K562 (cell line): Measurements from ENCODE around the gene KCNK3. TPM values are rescaled to one million over a fixed set of nuclear protein-coding genes. Genes with fewer than 3 reads are reported as not detected.
A peak's percentile ranks its signal among the peaks of the same experiment; 100 is the strongest.

Experiments used
- ATAC-seq: fragments of 200-7000 bp; cut with Tn5 transposase; 3 replicates; pipeline ENCODE4 v1.9.1; 2020; ENCODE audit warnings: moderate library complexity
- BruUV-seq: library from RNA; stranded (reverse); fragments of 400-500 nt; replicated peaks from 2 replicates; lab custom pipeline; 2021; lab: Mats Ljungman, UMichigan
- CTCF ChIA-PET: fragments of 300-600 bp; formaldehyde crosslinking; extraction: SDS; loops from one replicate; lab custom pipeline; 2021; ENCODE audit warnings: low intra/inter-chr PET ratio; lab: Yijun Ruan, JAX
- POLR2A ChIA-PET: fragments of 300-600, 350-650 bp; sonication (Branson Sonifier 250); formaldehyde crosslinking; extraction: SDS; loops from one replicate; lab custom pipeline; 2021; ENCODE audit warnings: antibody characterized with exemption, inconsistent platforms; lab: Yijun Ruan, JAX
- DNase-seq, 4 experiments: peaks; one replicate each; pipeline versions ENCODE4 v3.0.0 to v3.0.0-alpha.2; 2011 to 2018; ENCODE audit warnings: low spot score in 3 of 4, mixed read lengths in 3 of 4; ENCODE audit errors: extremely low read depth in 1 of 4
- FAIRE-seq: peaks from 2 replicates; lab custom pipeline; 2011; peaks lifted over from hg19 to GRCh38; lab: Jason Lieb, UNC
- H2AFZ ChIP-seq: 2 replicates; pipeline ENCODE4 v1.6.0; 2011; ENCODE audit warnings: low read depth, low read length, control low read depth, inconsistent platforms
- H3K27ac ChIP-seq: fragments of 200-600 bp; 3 replicates; pipeline ENCODE4 v1.8.0; 2011; ENCODE audit warnings: low read depth, mild to moderate bottlenecking, control low read depth, inconsistent platforms, low read length, moderate library complexity, mixed read lengths; ENCODE audit errors: extremely low read depth
- H3K27me3 ChIP-seq, 2 experiments: fragments of 300-600 bp in 1 of 2; 2 replicates in 1 of 2; 3 replicates in 1 of 2; pipeline versions ENCODE4 v1.6.0 to v1.8.0; 2011; ENCODE audit warnings: inconsistent platforms in 2 of 2, low read length in 2 of 2, mild to moderate bottlenecking in 1 of 2, mixed read lengths in 1 of 2, moderate library complexity in 1 of 2; ENCODE audit not compliant: control insufficient read depth in 2 of 2, insufficient read depth in 2 of 2
- H3K36me3 ChIP-seq: fragments of 300-600 bp; 3 replicates; pipeline ENCODE4 v1.8.0; 2011; ENCODE audit warnings: mild to moderate bottlenecking, low read length, inconsistent platforms; ENCODE audit not compliant: control insufficient read depth, insufficient read depth
- H3K4me1 ChIP-seq, 2 experiments: fragments of 200-600 bp in 1 of 2; replicated peaks in 1 of 2; 2 replicates in 1 of 2; 3 replicates in 1 of 2; pipeline versions ENCODE4 v1.5.1 to v1.8.0; 2011; ENCODE audit warnings: inconsistent platforms in 2 of 2, low read length in 2 of 2, mild to moderate bottlenecking in 1 of 2, mixed read lengths in 1 of 2, moderate library complexity in 1 of 2; ENCODE audit not compliant: control insufficient read depth in 2 of 2, insufficient read depth in 2 of 2
- H3K4me2 ChIP-seq: 2 replicates; pipeline ENCODE4 v1.6.1; 2011; ENCODE audit warnings: low read length, control low read depth, inconsistent platforms, mixed read lengths; ENCODE audit not compliant: insufficient read depth
- H3K4me3 ChIP-seq: fragments of 200-600 bp; sonication (generic), shearing (Covaris generic); 2 replicates; pipeline ENCODE4 v1.5.1; 2016; ENCODE audit warnings: control low read depth, inconsistent platforms
- H3K79me2 ChIP-seq: fragments of 200-600 bp; 3 replicates; pipeline ENCODE4 v1.8.0; 2011; ENCODE audit warnings: low read length, inconsistent platforms; ENCODE audit not compliant: control insufficient read depth, insufficient read depth
- H3K9ac ChIP-seq, 2 experiments: 2 replicates each; pipeline versions ENCODE4 v1.6.0 to v1.6.1; 2011; ENCODE audit warnings: low read depth in 2 of 2, low read length in 2 of 2, control low read depth in 1 of 2, inconsistent platforms in 1 of 2, mild to moderate bottlenecking in 1 of 2, mixed read lengths in 1 of 2; ENCODE audit not compliant: insufficient read depth in 1 of 2
- H3K9me1 ChIP-seq: one replicate; pipeline ENCODE4 v1.6.0; 2011; ENCODE audit warnings: inconsistent platforms, mild to moderate bottlenecking, low read length, moderate library complexity; ENCODE audit not compliant: control insufficient read depth, insufficient read depth
- H3K9me3 ChIP-seq: replicated peaks from 2 replicates; pipeline ENCODE4 v1.5.1; 2011; ENCODE audit warnings: low read depth, low read length, inconsistent platforms; ENCODE audit not compliant: control insufficient read depth, insufficient read depth
- H4K20me1 ChIP-seq: replicated peaks from 2 replicates; pipeline ENCODE4 v1.6.1; 2011; ENCODE audit warnings: low read length, inconsistent platforms, mixed read lengths; ENCODE audit not compliant: control insufficient read depth, insufficient read depth
- MAFK ChIP-seq: IDR thresholded peaks from 2 replicates; pipeline ENCODE4 v1.6.1; 2011; ENCODE audit warnings: low read length, improper control_type of control experiment
- MEIS2 ChIP-seq: fragments of 450-650 bp; IDR thresholded peaks from 2 replicates; pipeline ENCODE4 v1.6.1; 2014; ENCODE audit warnings: mild to moderate bottlenecking; ENCODE audit not compliant: partially characterized antibody
- NCOA1 ChIP-seq: fragments of 450-650 bp; IDR thresholded peaks from 2 replicates; pipeline ENCODE4 v1.6.1; 2016; ENCODE audit warnings: low read depth
- POLR2AphosphoS5 ChIP-seq: IDR thresholded peaks from 2 replicates; pipeline ENCODE4 v1.6.1; 2011; ENCODE audit warnings: mild to moderate bottlenecking, low read depth, low read length, moderate library complexity; ENCODE audit not compliant: control insufficient read depth, insufficient read depth
- TEAD4 ChIP-seq, 2 experiments: sonication (generic) in 1 of 2; formaldehyde crosslinking in 1 of 2; IDR thresholded peaks; 2 replicates each; pipeline versions ENCODE4 v1.6.1 to v1.8.0; 2012 to 2022; ENCODE audit warnings: borderline replicate concordance in 1 of 2, inconsistent platforms in 1 of 2, low read length in 1 of 2, mild to moderate bottlenecking in 1 of 2, missing genetic modification reagents in 1 of 2
- ZEB2 ChIP-seq: fragments of 450-650 bp; IDR thresholded peaks from 2 replicates; pipeline ENCODE4 v1.6.1; 2016
- ZNF764 ChIP-seq: fragments of 250-450 bp; sonication (Bioruptor Pico); IDR thresholded peaks from 2 replicates; pipeline ENCODE4 v1.4.0; 2020; ENCODE audit warnings: low read depth, mild to moderate bottlenecking, moderate library complexity
- WGBS: fragments of 100-300 bp; shearing (Covaris generic); methylation state at CpG from one replicate; pipeline ENCODE4 v1.1.6; 2016; ENCODE audit warnings: low coverage, mixed read lengths; ENCODE audit not compliant: insufficient coverage; ENCODE audit errors: missing lambda C conversion rate; 5-methylcytosine and 5-hydroxymethylcytosine counted together
- in situ Hi-C: fragments of 300-500 bp; cut with MboI; formaldehyde crosslinking; loops from 4 replicates; pipeline ENCODE4 v1.15.0; 2018; ENCODE audit warnings: inconsistent platforms, mixed read lengths
- intact Hi-C: fragments of 100-400 bp; cut with micrococcal nuclease; formaldehyde crosslinking; loops from 2 replicates; pipeline ENCODE4 v1.14.2; 2022
- polyA plus RNA-seq, 8 experiments: library from polyadenylated mRNA; depleted of rRNA in 4 of 8; stranded (reverse) in 5 of 8; unstranded in 3 of 8; fragments of >200 nt; fragmentation: Nextera tagmentation in 2 of 8; fragmentation: Illumina TruSeq in 1 of 8; extraction: Ambion mirVana in 2 of 8; extraction: Trizol in 1 of 8; gene quantifications; 2 replicates each; pipeline versions ENCODE4 v1.2.1 to v1.2.3, GENCODE V29; 2011 to 2014; ENCODE audit warnings: inconsistent platforms in 1 of 8, missing spikeins in 1 of 8
- total RNA-seq, 7 experiments: library from RNA; depleted of rRNA in 6 of 7; stranded (reverse); fragments of >200 nt in 6 of 7; fragmentation: Illumina TruSeq in 2 of 7; extraction: Trizol in 2 of 7; gene quantifications; 2 replicates each; pipeline versions ENCODE4 v1.2.1 to v1.2.3, GENCODE V29; 2011 to 2021; ENCODE audit warnings: low replicate concordance in 1 of 7
- TF ChIP-seq, protein P1 (sequence below): sonication (generic); formaldehyde crosslinking; IDR thresholded peaks from 2 replicates; pipeline ENCODE4 v1.8.1; 2023; ENCODE audit warnings: missing genetic modification reagents, mild to moderate bottlenecking, borderline replicate concordance
- TF ChIP-seq, protein P2 (sequence below): fragments of 450-650 bp; IDR thresholded peaks from 2 replicates; pipeline ENCODE4 v1.6.1; 2016; ENCODE audit warnings: mild to moderate bottlenecking
- TF ChIP-seq, protein P3 (sequence below), 2 experiments: fragments of 450-650 bp; conservative IDR thresholded peaks; 2 replicates each; pipeline ENCODE4 v1.6.1; 2017; ENCODE audit warnings: mild to moderate bottlenecking in 2 of 2, moderate library complexity in 2 of 2

Gene KCNK3
- total and polyA plus RNA-seq, 9 of the 15 experiments (the other 6 are each of a cell fraction or from before 2014, with no cell fraction given) = 0.01 to 0.20 (median 0.07) TPM; not detected in 5

DNA sequence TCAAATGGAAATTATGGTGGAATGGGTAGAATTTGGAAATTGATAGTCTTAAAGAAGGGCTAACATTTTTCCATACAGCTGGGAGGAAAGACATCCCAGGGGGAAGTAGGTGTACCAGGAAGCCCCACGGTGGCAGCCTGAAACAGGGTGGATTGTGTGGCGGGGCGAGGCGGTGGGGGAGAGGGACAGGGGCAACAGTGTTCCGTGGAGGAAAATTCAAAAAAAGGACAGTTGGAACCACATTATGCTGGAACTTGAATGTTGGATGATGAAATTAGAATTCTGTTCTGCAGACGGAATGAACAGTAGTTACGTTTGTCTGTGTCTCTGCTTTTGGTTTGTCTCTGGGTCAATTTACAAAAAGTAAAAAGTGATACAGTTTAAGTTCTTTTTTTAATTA lies 40.7 kb upstream of the KCNK3 start (continued):
- TF ChIP-seq, protein P1, sequence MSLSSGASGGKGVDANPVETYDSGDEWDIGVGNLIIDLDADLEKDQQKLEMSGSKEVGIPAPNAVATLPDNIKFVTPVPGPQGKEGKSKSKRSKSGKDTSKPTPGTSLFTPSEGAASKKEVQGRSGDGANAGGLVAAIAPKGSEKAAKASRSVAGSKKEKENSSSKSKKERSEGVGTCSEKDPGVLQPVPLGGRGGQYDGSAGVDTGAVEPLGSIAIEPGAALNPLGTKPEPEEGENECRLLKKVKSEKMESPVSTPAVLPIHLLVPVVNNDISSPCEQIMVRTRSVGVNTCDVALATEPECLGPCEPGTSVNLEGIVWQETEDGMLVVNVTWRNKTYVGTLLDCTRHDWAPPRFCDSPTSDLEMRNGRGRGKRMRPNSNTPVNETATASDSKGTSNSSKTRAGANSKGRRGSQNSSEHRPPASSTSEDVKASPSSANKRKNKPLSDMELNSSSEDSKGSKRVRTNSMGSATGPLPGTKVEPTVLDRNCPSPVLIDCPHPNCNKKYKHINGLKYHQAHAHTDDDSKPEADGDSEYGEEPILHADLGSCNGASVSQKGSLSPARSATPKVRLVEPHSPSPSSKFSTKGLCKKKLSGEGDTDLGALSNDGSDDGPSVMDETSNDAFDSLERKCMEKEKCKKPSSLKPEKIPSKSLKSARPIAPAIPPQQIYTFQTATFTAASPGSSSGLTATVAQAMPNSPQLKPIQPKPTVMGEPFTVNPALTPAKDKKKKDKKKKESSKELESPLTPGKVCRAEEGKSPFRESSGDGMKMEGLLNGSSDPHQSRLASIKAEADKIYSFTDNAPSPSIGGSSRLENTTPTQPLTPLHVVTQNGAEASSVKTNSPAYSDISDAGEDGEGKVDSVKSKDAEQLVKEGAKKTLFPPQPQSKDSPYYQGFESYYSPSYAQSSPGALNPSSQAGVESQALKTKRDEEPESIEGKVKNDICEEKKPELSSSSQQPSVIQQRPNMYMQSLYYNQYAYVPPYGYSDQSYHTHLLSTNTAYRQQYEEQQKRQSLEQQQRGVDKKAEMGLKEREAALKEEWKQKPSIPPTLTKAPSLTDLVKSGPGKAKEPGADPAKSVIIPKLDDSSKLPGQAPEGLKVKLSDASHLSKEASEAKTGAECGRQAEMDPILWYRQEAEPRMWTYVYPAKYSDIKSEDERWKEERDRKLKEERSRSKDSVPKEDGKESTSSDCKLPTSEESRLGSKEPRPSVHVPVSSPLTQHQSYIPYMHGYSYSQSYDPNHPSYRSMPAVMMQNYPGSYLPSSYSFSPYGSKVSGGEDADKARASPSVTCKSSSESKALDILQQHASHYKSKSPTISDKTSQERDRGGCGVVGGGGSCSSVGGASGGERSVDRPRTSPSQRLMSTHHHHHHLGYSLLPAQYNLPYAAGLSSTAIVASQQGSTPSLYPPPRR (CRISPR knock-in tag) = no peak
- TF ChIP-seq ZEB2 (no peak), NCOA1 (no peak), MEIS2 (no peak)

DNA sequence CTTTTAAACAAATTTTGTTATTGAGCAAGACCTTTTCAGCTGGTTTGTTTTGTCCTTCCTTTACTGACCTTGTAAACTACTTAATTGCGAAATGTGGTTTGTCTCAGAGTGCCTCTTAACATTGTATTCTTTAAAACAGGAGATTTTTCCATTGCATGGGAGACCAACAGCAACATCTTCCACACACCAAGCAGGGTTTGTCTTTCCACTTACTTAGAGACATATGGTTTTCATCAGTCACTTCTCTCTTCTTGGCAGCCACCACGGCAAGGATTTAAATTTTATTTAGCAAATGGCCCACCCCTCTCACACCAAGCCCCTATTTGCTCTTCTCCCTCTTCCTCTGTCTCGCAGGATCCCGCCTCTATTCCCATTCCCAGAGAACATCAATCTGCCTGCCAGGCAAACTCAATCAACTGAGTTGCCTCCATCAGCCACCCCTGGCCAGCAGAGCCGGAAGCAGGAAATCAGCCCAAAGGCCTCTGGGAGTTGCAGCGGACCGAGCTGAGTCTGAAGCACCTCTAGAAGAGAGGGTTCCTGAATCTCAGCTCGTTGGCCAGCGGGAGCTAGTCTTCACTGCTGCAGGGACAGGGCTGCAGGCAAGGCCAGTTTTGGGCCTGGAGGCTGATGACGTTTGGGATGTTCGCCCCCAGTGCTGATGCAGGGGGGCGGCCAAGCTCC lies 40.0 kb upstream of the KCNK3 start:
- POLR2A ChIA-PET = interaction anchor here (1.0 kb wide), 1 partner anchor 11 kb away, joined by 3 read pairs; the partner anchor contains the start of gene CIB4
- TF ChIP-seq POLR2AphosphoS5 (no peak), TEAD4 (IDR thresholded peaks at IDR 0.05; ENCODE audit: low read length) (no peak), TEAD4 (CRISPR knock-in tag; IDR thresholded peaks at IDR 0.05; ENCODE audit: borderline replicate concordance) (no peak), MAFK (no peak), ZNF764 (CRISPR knock-in tag) (no peak)
- TF ChIP-seq, protein P2, sequence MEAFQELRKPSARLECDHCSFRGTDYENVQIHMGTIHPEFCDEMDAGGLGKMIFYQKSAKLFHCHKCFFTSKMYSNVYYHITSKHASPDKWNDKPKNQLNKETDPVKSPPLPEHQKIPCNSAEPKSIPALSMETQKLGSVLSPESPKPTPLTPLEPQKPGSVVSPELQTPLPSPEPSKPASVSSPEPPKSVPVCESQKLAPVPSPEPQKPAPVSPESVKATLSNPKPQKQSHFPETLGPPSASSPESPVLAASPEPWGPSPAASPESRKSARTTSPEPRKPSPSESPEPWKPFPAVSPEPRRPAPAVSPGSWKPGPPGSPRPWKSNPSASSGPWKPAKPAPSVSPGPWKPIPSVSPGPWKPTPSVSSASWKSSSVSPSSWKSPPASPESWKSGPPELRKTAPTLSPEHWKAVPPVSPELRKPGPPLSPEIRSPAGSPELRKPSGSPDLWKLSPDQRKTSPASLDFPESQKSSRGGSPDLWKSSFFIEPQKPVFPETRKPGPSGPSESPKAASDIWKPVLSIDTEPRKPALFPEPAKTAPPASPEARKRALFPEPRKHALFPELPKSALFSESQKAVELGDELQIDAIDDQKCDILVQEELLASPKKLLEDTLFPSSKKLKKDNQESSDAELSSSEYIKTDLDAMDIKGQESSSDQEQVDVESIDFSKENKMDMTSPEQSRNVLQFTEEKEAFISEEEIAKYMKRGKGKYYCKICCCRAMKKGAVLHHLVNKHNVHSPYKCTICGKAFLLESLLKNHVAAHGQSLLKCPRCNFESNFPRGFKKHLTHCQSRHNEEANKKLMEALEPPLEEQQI = no peak
- TF ChIP-seq, protein P3, sequence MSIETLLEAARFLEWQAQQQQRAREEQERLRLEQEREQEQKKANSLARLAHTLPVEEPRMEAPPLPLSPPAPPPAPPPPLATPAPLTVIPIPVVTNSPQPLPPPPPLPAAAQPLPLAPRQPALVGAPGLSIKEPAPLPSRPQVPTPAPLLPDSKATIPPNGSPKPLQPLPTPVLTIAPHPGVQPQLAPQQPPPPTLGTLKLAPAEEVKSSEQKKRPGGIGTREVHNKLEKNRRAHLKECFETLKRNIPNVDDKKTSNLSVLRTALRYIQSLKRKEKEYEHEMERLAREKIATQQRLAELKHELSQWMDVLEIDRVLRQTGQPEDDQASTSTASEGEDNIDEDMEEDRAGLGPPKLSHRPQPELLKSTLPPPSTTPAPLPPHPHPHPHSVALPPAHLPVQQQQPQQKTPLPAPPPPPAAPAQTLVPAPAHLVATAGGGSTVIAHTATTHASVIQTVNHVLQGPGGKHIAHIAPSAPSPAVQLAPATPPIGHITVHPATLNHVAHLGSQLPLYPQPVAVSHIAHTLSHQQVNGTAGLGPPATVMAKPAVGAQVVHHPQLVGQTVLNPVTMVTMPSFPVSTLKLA (conservative IDR thresholded peaks at IDR 0.05) = no peak

More for the DNA sequence above, 40.0 kb upstream of the KCNK3 start:
- Histone ChIP-seq H3K36me3 (no peaks in the 10 kb centered on the region), H4K20me1 (no peaks in the 10 kb centered on the region), H3K79me2 (no peaks in the 10 kb centered on the region), H3K4me1 (0 out of 5 replicates have a peak, but pooled peaks cover 0 to 3% of the 10 kb centered on the region in 2 experiments), H3K27me3 (peaks cover 25 to 65% of the 10 kb centered on the region in 2 experiments), H3K9ac (no peak overlapping the region), H3K9me3 (0 out of 2 replicates have a peak, but pooled peaks cover 2% of the 10 kb centered on the region), H3K4me3 (no peak overlapping the region), H3K4me2 (no peak overlapping the region), H3K27ac (no peak overlapping the region), H2AFZ (no peak overlapping the region), H3K9me1 (no peaks in the 10 kb centered on the region)
- intact Hi-C loops (no loop called here), in situ Hi-C loops (no loop called here)
- DNase-seq (peak in 1 of 4 experiments; percentile 20), ATAC-seq (peak; percentile 42; the same call in 1 of the 3 replicates), FAIRE-seq (no peak)
- WGBS = 4% methylated on average over 9 of the region's 12 CpGs
- CTCF ChIA-PET = no interaction called here
- BruUV-seq = no TSS peak
